Esophagus muscularis mucosa (tissue), 3 donors: ENCODE measurements around the gene MDM1.

Experiments used
- CTCF ChIP-seq, 3 experiments: fragments of 200-600 bp in 2 of 3; fragments of 450-650 bp in 1 of 3; sonication (generic) in 2 of 3; IDR thresholded peaks; one replicate each; pipeline ENCODE4 v1.5.1; 2017 to 2019; ENCODE audit warnings: antibody characterized with exemption in 3 of 3, mild to moderate bottlenecking in 2 of 3, moderate library complexity in 1 of 3
- POLR2A ChIP-seq: fragments of 450-650 bp; IDR thresholded peaks from one replicate; pipeline ENCODE4 v1.6.1; 2017; ENCODE audit warnings: antibody characterized with exemption, moderate library complexity, mild to moderate bottlenecking, low read depth

GRCh38 chr12:68303850-68304249 is 28.3 kb downstream of the MDM1 start:
- TF ChIP-seq CTCF (IDR thresholded peaks at IDR 0.05): no peak
- TF ChIP-seq POLR2A: no peak
